Measurements from ENCODE around the gene TJP2. TPM values are rescaled to one million over a fixed set of nuclear protein-coding genes. Genes with fewer than 3 reads are reported as not detected.

Gene TJP2
- total RNA-seq, 1 experiment from 2014 or later: 106 TPM

DNA sequence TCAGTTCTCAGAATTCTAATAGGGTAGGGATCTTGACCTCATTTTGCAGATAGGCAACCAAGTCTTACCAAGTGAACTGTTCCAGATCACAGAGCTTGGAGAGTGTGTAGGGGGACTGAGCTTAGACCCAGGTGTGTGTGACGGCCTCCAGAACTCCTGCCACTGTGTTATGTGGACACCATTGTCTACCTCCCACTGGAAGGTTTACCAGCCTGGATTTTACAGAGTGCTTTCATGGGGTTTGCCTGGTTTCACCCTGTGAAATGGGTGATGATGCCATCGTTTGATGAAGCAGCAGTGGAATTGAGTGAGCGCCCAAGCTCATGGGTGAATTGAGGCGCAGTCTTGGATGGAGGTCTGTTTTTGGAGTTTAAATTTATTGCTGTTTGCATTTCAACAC lies 23.6 kb downstream of the TJP2 start:
- Histone ChIP-seq H3K9me2 (replicated peaks; ENCODE audit: low read length) (no peaks in the 10 kb centered on the region), H3F3A (ENCODE audit: low read length, unreplicated experiment) (no peaks in the 10 kb centered on the region), H2AFZ (ENCODE audit: low read length) (no peak overlapping the region), H3K79me2 (ENCODE audit: low read length) (peaks cover 71% of the 10 kb centered on the region), H3K9ac (ENCODE audit: low read length) (no peak overlapping the region), H3K4me1 (ENCODE audit: insufficient read depth, low read length) (0 out of 2 replicates have a peak, but pooled peaks cover 4% of the 10 kb centered on the region), H3K4me3 (ENCODE audit: low read length) (no peak overlapping the region), H3K27me3 (ENCODE audit: low read length) (no peaks in the 10 kb centered on the region), H3K4me2 (ENCODE audit: low read length) (no peak overlapping the region), H4K20me1 (ENCODE audit: low read length) (no peaks in the 10 kb centered on the region), H3K27ac (ENCODE audit: low read length) (no peak overlapping the region), H3K36me3 (ENCODE audit: low read depth, low read length) (no peaks in the 10 kb centered on the region), H3K9me3 (ENCODE audit: low read length) (no peaks in the 10 kb centered on the region)
- intact Hi-C loops (cut with micrococcal nuclease): no loop called here
- BruUV-seq (replicated peaks): no TSS peak
- no peak for DNase-seq
- TF ChIP-seq, protein P1, sequence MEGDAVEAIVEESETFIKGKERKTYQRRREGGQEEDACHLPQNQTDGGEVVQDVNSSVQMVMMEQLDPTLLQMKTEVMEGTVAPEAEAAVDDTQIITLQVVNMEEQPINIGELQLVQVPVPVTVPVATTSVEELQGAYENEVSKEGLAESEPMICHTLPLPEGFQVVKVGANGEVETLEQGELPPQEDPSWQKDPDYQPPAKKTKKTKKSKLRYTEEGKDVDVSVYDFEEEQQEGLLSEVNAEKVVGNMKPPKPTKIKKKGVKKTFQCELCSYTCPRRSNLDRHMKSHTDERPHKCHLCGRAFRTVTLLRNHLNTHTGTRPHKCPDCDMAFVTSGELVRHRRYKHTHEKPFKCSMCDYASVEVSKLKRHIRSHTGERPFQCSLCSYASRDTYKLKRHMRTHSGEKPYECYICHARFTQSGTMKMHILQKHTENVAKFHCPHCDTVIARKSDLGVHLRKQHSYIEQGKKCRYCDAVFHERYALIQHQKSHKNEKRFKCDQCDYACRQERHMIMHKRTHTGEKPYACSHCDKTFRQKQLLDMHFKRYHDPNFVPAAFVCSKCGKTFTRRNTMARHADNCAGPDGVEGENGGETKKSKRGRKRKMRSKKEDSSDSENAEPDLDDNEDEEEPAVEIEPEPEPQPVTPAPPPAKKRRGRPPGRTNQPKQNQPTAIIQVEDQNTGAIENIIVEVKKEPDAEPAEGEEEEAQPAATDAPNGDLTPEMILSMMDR (conservative IDR thresholded peaks at IDR 0.05; ENCODE audit: low read depth, low read length): no peak
- ChIA-PET CTCF (no interaction called here), POLR2A (ENCODE audit: unreplicated experiment) (no interaction called here)
- ATAC-seq: no peak

DNA sequence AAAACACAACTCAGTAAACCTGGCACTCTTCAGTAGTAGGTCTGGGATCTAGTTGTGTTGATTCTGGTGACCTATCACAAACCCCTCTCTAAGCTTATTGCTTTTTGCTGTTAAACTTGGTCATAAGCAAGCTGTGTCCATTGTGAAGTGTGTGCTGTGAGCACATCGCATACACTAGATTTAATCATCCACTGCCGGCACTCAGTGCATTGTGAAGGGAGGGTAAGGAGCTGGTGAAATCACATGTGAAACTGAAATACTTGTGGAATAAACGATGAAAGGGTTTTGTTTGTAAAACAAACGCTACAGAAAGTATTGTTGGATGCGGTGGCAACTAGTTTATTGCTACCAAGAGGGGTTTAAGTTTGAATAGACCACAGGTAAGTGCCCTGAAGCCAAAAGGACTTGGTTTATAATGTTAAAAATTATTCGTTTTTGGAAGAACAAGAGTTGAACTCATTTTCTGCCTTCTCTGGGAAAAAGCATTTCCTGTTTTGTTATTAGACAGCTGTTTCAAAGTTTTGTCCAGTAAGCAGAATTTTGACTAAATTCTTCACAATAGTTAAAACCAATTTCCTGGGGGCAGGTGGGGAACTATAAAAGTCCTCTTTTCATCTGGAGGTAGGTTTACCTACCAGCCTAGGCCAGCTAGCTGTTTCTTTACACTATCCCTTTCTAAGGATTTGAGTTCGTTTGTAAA lies 24.6 kb downstream of the TJP2 start:
- no peak for ATAC-seq
- no peaks in the 10 kb centered on the region for H4K20me1 ChIP-seq (ENCODE audit: low read length)

DNA sequence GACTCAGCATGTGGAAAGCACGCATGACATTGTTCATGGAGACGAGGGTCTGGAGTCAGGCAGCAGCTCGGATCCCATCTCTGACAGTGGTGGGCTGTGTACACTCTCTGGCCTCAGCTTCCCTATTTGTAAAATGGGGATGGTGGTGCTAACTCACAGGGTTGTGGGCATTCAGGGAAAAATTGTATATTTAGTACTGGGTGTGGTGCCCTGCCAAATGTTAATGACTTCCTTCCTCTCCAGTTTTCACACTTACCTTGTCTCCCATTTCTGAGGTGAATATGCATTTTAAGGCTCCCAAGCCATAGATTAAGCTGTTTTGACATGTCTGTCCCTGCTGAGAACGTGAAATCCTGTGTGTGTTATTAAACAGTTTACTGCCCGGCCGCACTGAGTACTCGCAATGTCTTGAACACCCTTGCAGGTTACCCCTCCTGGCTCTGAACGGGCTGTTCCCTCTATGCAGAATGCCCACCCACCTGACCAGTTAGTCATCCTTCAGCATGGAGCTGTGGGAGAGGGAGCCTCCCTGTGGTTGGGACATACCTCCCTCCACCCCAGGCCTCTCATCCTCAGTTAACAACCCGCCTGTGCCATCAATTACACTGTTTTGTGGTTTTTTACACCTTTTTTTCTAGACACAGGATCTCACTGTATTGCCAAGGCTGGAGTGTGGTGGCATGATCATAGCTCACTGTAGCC lies 25.8 kb downstream of the TJP2 start:
- H3K79me2 ChIP-seq (ENCODE audit: low read length): peaks cover 59% of the 10 kb centered on the region
- no peak overlapping the region for H3K27ac ChIP-seq (ENCODE audit: low read length)
- no peak overlapping the region for H3K9ac ChIP-seq (ENCODE audit: low read length)

More for the DNA sequence above, 24.6 kb downstream of the TJP2 start:
- Histone ChIP-seq H3K27ac (ENCODE audit: low read length) (no peak overlapping the region), H3K9me3 (ENCODE audit: low read length) (no peaks in the 10 kb centered on the region), H3K27me3 (ENCODE audit: low read length) (no peaks in the 10 kb centered on the region), H3K36me3 (ENCODE audit: low read depth, low read length) (no peaks in the 10 kb centered on the region), H3K4me1 (ENCODE audit: insufficient read depth, low read length) (no peaks in the 10 kb centered on the region), H3K9me2 (replicated peaks; ENCODE audit: low read length) (no peaks in the 10 kb centered on the region), H3F3A (ENCODE audit: low read length, unreplicated experiment) (no peaks in the 10 kb centered on the region), H3K4me3 (ENCODE audit: low read length) (no peak overlapping the region), H3K4me2 (ENCODE audit: low read length) (no peak overlapping the region), H2AFZ (ENCODE audit: low read length) (no peak overlapping the region), H3K79me2 (ENCODE audit: low read length) (peaks cover 63% of the 10 kb centered on the region), H3K9ac (ENCODE audit: low read length) (no peak overlapping the region)
- no peak for DNase-seq
- intact Hi-C loops (cut with micrococcal nuclease): no loop called here
- POLR2A ChIA-PET (ENCODE audit: unreplicated experiment): no interaction called here
- CTCF ChIA-PET: no interaction called here
- BruUV-seq (replicated peaks): no TSS peak
- TF ChIP-seq EZH2phosphoT487 (IDR thresholded peaks at IDR 0.05; ENCODE audit: borderline replicate concordance, low read length) (no peak), EZH2 (IDR thresholded peaks at IDR 0.05; ENCODE audit: low read length, unreplicated experiment) (no peak)
- TF ChIP-seq, protein P1 (conservative IDR thresholded peaks at IDR 0.05; ENCODE audit: low read depth, low read length): no peak

More for the DNA sequence above, 25.8 kb downstream of the TJP2 start:
- Histone ChIP-seq H3K27me3 (ENCODE audit: low read length) (no peaks in the 10 kb centered on the region), H3K9me2 (replicated peaks; ENCODE audit: low read length) (no peaks in the 10 kb centered on the region), H3K36me3 (ENCODE audit: low read depth, low read length) (no peaks in the 10 kb centered on the region), H3K4me3 (ENCODE audit: low read length) (no peak overlapping the region), H3K4me2 (ENCODE audit: low read length) (no peak overlapping the region), H3K4me1 (ENCODE audit: insufficient read depth, low read length) (no peaks in the 10 kb centered on the region), H3K9me3 (ENCODE audit: low read length) (no peaks in the 10 kb centered on the region), H2AFZ (ENCODE audit: low read length) (no peak overlapping the region), H3F3A (ENCODE audit: low read length, unreplicated experiment) (no peaks in the 10 kb centered on the region), H4K20me1 (ENCODE audit: low read length) (0 out of 2 replicates have a peak, but pooled peaks cover 5% of the 10 kb centered on the region)
- DNase-seq: peak; percentile 21
- POLR2A ChIA-PET (ENCODE audit: unreplicated experiment): no interaction called here
- CTCF ChIA-PET: interaction anchor here (0.5 to 0.6 kb wide), 2 partner anchors 42 to 107 kb away, joined by 3 read pairs; no protein-coding TSS in a partner anchor
- ATAC-seq: peak; percentile 40; the same call in 1 of the 2 replicates
- TF ChIP-seq, protein P1 (conservative IDR thresholded peaks at IDR 0.05; ENCODE audit: low read depth, low read length): peak; percentile 21; the same call in 1 of the 2 replicates
- TF ChIP-seq EZH2phosphoT487 (IDR thresholded peaks at IDR 0.05; ENCODE audit: borderline replicate concordance, low read length) (no peak), EZH2 (IDR thresholded peaks at IDR 0.05; ENCODE audit: low read length, unreplicated experiment) (no peak)
- BruUV-seq (replicated peaks): no TSS peak
- intact Hi-C loops (cut with micrococcal nuclease): no loop called here

Data from PC-3 (cell line).